Gastrocnemius medialis (tissue), 4 donors: Measurements from ENCODE around the gene INPP5A. TPM values are rescaled to one million over a fixed set of nuclear protein-coding genes. Genes with fewer than 3 reads are reported as not detected.

Source experiments
- ATAC-seq, 2 donors: fragments of 150-250 bp; one replicate each; pipeline ENCODE4 v1.9.1; 2016
- DNase-seq, 2 donors: peaks; one replicate each; pipeline ENCODE4 v3.0.0-alpha.2; 2019
- H3K27ac ChIP-seq, 4 donors: fragments of 200-600 bp; sonication (generic); 1 replicate in 1 of 4; 2 replicates in 3 of 4; pipeline ENCODE4 v1.5.1; 2016 to 2018; ENCODE audit warnings: mild to moderate bottlenecking in 2 of 4, moderate library complexity in 1 of 4
- H3K27me3 ChIP-seq, 3 donors: fragments of 200-600 bp; sonication (generic) in 2 of 3; 1 replicate in 1 of 3; 2 replicates in 2 of 3; pipeline versions ENCODE4 v1.5.1 to v1.6.0; 2016 to 2019; ENCODE audit warnings: mild to moderate bottlenecking in 1 of 3, moderate library complexity in 1 of 3
- H3K36me3 ChIP-seq, 2 donors: fragments of 200-600 bp; sonication (generic) in 1 of 2; one replicate each; pipeline ENCODE4 v1.5.1; 2017 to 2018
- H3K4me1 ChIP-seq, 2 donors: fragments of 200-600 bp; sonication (generic) in 1 of 2; one replicate each; pipeline ENCODE4 v1.5.1; 2016 to 2017; ENCODE audit warnings: mild to moderate bottlenecking in 2 of 2
- H3K4me3 ChIP-seq, 4 donors: fragments of 200-600 bp; sonication (generic) in 3 of 4; 1 replicate in 1 of 4; 2 replicates in 3 of 4; pipeline ENCODE4 v1.5.1; 2016 to 2019; ENCODE audit warnings: mild to moderate bottlenecking in 2 of 4
- H3K9me3 ChIP-seq, 3 donors: fragments of 200-600 bp; sonication (generic) in 2 of 3; 1 replicate in 1 of 3; 2 replicates in 2 of 3; pipeline ENCODE4 v1.5.1; 2016 to 2019
- POLR2A ChIP-seq, 2 donors: fragments of 450-650 bp; IDR thresholded peaks; one replicate each; pipeline ENCODE4 v1.6.1; 2017; ENCODE audit warnings: antibody characterized with exemption in 2 of 2, mild to moderate bottlenecking in 2 of 2, moderate library complexity in 2 of 2
- in situ Hi-C, 4 donors: fragments of 200-750 bp; cut with MboI; loops; one replicate each; pipeline versions ENCODE4 v1.15.0 to v1.8.0; 2017; ENCODE audit warnings: low sequenced_read_pairs in 4 of 4
- intact Hi-C: fragments of 100-400 bp; cut with DNase I; formaldehyde crosslinking; loops from one replicate; pipeline ENCODE4 v1.15.1; 2023; ENCODE audit warnings: low total_unique reads
- total RNA-seq, 4 donors: library from RNA; depleted of rRNA; stranded (reverse); fragments of >200 nt; gene quantifications; one replicate each; pipeline versions ENCODE4 v1.1.0 to v1.2.3, GENCODE V29; 2016
- TF ChIP-seq, protein P1 (sequence below), 5 experiments: fragments of 450-650 bp in 3 of 5; fragments of 200-600 bp in 2 of 5; sonication (generic) in 2 of 5; IDR thresholded peaks in 4 of 5; conservative IDR thresholded peaks in 1 of 5; 1 replicate in 4 of 5; 2 replicates in 1 of 5; pipeline ENCODE4 v1.5.1; 2016 to 2019; ENCODE audit warnings: antibody characterized with exemption in 5 of 5, mild to moderate bottlenecking in 3 of 5, moderate library complexity in 3 of 5

INPP5A gene
- total RNA-seq, 4 donors from 2014 or later: 74.9 to 107 (median 92.4) TPM

DNA sequence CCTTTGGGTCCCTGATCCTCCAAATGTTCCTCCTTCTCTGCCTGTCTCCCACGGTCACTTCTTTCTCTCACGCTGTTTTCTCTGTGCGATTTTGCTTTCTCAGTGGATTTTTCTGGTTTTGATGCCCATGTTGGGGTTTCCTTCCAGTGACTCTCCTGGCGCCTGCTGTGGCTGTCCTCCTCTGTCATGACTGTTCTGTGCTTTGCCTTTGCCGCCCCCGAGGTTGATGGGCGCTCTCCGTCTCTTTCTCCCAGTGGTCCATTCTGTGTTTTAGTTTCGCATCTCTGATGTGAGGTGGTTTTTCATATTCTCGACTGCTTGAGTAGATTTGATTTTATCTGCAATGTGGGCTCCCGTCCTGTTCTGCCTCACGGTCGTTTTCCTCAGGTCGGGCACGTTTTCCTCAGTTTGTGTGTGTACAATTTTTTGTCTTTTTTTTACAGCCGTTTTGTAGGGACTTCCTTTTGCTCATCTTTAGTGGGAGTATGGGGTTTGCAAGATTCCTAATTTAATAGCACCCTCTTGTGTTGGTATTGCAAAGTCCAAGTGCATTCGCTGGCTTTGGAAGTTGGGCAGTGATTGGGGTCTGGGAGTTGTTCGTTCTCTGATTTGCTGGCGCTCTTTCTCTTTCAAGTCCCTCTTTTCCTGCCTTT lies 100.0 kb downstream of the INPP5A start:
- Histone ChIP-seq H3K27ac (no peak overlapping the region), H3K36me3 (no peaks in the 10 kb centered on the region), H3K9me3 (no peaks in the 10 kb centered on the region), H3K27me3 (no peaks in the 10 kb centered on the region), H3K4me1 (peaks cover 14 to 23% of the 10 kb centered on the region in 2 donors), H3K4me3 (no peak overlapping the region)
- intact Hi-C loops (loop anchor here (1.0 kb wide), 2 partner anchors 129 to 179 kb away; no protein-coding TSS in a partner anchor), in situ Hi-C loops (loop anchor here (5.0 to 25.0 kb wide), 5 partner anchors 100 to 250 kb away; partner anchors contain the start of genes INPP5A (in 4 of the 4) and PWWP2B (in 3 of the 4))
- DNase-seq (peak in 1 of 2 donors; percentile 12), ATAC-seq (peak; percentile 72 to 83)
- TF ChIP-seq, protein P1, sequence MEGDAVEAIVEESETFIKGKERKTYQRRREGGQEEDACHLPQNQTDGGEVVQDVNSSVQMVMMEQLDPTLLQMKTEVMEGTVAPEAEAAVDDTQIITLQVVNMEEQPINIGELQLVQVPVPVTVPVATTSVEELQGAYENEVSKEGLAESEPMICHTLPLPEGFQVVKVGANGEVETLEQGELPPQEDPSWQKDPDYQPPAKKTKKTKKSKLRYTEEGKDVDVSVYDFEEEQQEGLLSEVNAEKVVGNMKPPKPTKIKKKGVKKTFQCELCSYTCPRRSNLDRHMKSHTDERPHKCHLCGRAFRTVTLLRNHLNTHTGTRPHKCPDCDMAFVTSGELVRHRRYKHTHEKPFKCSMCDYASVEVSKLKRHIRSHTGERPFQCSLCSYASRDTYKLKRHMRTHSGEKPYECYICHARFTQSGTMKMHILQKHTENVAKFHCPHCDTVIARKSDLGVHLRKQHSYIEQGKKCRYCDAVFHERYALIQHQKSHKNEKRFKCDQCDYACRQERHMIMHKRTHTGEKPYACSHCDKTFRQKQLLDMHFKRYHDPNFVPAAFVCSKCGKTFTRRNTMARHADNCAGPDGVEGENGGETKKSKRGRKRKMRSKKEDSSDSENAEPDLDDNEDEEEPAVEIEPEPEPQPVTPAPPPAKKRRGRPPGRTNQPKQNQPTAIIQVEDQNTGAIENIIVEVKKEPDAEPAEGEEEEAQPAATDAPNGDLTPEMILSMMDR (IDR thresholded peaks at IDR 0.05 in 4 of 5, conservative IDR thresholded peaks at IDR 0.05 in 1 of 5): peak; percentile 56 to 78 (median 69)
- TF ChIP-seq POLR2A (IDR thresholded peaks at IDR 0.05): no peak

DNA sequence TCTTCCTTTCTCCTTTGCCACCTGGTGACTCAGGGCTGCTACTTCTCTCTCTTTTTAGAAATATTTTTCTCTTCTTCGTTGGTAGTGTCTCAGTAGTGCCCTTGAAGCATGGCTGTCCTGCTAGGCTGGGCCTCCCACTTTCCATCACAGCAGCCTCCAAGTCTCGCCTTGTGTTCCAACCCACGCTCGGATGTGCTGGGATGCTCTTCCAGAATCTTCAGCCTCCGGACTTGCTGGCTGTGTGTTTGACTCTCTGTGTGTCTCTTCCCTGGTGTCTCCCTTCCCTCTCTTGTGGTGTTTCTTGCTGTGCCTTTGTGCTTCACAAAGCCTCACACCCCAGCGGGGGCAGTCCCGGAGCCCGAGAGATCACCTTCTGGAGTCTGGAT lies 100.5 kb downstream of the INPP5A start:
- Histone ChIP-seq H3K36me3 (no peaks in the 10 kb centered on the region), H3K4me3 (no peak overlapping the region), H3K27ac (no peak overlapping the region), H3K27me3 (no peaks in the 10 kb centered on the region), H3K4me1 (peaks cover 8 to 17% of the 10 kb centered on the region in 2 donors), H3K9me3 (no peaks in the 10 kb centered on the region)
- in situ Hi-C loops (loop anchor here (5.0 to 25.0 kb wide), 5 partner anchors 101 to 251 kb away; partner anchors contain the start of genes INPP5A (in 4 of the 4) and PWWP2B (in 3 of the 4)), intact Hi-C loops (loop anchor here (1.0 kb wide), 1 partner anchor 130 kb away; no protein-coding TSS in a partner anchor)
- ATAC-seq: peak; percentile 17 to 32
- DNase-seq: peak in 1 of 2 donors; percentile 7
- TF ChIP-seq, protein P1 (IDR thresholded peaks at IDR 0.05 in 4 of 5, conservative IDR thresholded peaks at IDR 0.05 in 1 of 5): peak in 1 of 5 experiments; percentile 20
- no peak for TF ChIP-seq POLR2A (IDR thresholded peaks at IDR 0.05)

GRCh38 chr10:132639470-132639869 lies 101.9 kb downstream of the INPP5A start:
- TF ChIP-seq, protein P1 (IDR thresholded peaks at IDR 0.05 in 4 of 5, conservative IDR thresholded peaks at IDR 0.05 in 1 of 5): no peak
- TF ChIP-seq POLR2A (IDR thresholded peaks at IDR 0.05): no peak

DNA sequence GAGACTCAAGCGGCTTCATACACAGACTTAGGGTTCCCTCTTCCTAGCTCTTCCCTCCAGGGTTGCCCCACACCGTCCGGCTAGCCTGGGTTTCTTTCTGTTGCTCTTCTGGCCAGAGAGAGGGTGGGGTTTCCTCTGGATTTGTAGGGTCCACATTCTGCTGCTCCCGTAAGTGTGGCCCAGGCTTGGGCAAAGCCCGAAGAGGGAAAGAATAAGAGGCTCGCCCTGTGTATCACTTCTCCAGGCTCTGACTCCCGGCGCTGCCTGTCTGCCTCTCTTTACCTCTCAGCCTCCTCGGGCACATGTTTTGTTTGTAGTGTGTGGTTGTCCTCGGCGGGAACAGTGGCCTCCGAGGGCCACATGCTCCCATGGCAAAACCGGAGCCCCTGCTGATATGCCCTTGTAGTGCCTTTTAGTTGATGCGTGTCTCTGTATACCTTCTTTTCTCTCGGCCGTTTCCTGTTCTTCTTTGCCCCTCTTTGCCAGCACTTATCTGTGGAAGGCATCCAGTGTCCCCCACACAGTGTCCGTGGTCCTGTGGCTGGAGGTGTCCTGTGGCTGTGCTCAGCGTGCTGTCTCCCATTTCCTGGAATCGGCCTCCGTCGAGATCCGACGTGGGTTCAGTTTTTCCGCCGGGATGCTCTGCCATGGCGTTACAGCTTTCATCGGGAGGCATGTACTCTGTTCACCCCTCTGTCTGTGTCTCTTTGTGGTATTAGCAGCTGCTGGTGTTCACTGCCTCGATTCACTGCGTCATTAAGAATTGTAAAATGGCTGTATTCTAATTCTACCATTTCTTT lies 102.9 kb downstream of the INPP5A start:
- Histone ChIP-seq H3K27ac (no peak overlapping the region), H3K4me3 (no peak overlapping the region), H3K9me3 (no peaks in the 10 kb centered on the region), H3K27me3 (no peaks in the 10 kb centered on the region), H3K4me1 (peaks cover 0 to 8% of the 10 kb centered on the region in 2 donors), H3K36me3 (no peaks in the 10 kb centered on the region)
- in situ Hi-C loops (loop anchor here (25.0 kb wide), 2 partner anchors 103 to 253 kb away; partner anchors contain the start of genes INPP5A (in 3 of the 4) and PWWP2B (in 3 of the 4)), intact Hi-C loops (no loop called here)
- DNase-seq (no peak), ATAC-seq (no peak)
- TF ChIP-seq, protein P1 (IDR thresholded peaks at IDR 0.05 in 4 of 5, conservative IDR thresholded peaks at IDR 0.05 in 1 of 5): no peak
- TF ChIP-seq POLR2A (IDR thresholded peaks at IDR 0.05): no peak

More at GRCh38 chr10:132639470-132639869, 101.9 kb downstream of the INPP5A start:
- Histone ChIP-seq H3K36me3 (no peaks in the 10 kb centered on the region), H3K4me3 (no peak overlapping the region), H3K4me1 (peaks cover 0 to 8% of the 10 kb centered on the region in 2 donors), H3K27me3 (no peaks in the 10 kb centered on the region), H3K9me3 (no peaks in the 10 kb centered on the region), H3K27ac (no peak overlapping the region)
- ATAC-seq (no peak), DNase-seq (no peak)
- in situ Hi-C loops: loop anchor here (5.0 to 25.0 kb wide), 5 partner anchors 102 to 252 kb away; partner anchors contain the start of genes INPP5A (in 4 of the 4) and PWWP2B (in 3 of the 4)
- intact Hi-C loops: no loop called here
